ENCODE results near the gene TCP11L1.
A peak's percentile ranks its signal among the peaks of the same experiment; 100 is the strongest.

The TCP11L1 gene

GRCh38 chr11:33059331-33060007, 20.1 kb downstream of the TCP11L1 start:
- Mint-ChIP-seq H3K4me1 (peaks cover 24% of the 10 kb centered on the region), H3K9me3 (no peaks in the 10 kb centered on the region), H3K27me3 (ENCODE audit: low read depth, poor library complexity) (peaks cover 2% of the 10 kb centered on the region), H3K27ac (no peak overlapping the region), H3K4me3 (no peak overlapping the region), H3K36me3 (ENCODE audit: low read depth) (peaks cover 47% of the 10 kb centered on the region)
- DNase-seq, result no peak
- TF ChIP-seq CTCF (IDR thresholded peaks at IDR 0.05), result no peak

GRCh38 chr11:33060271-33060670, 20.9 kb downstream of the TCP11L1 start:
- Mint-ChIP-seq H3K4me1 (peaks cover 22% of the 10 kb centered on the region), H3K27me3 (ENCODE audit: low read depth, poor library complexity) (peaks cover 2% of the 10 kb centered on the region), H3K36me3 (ENCODE audit: low read depth) (peaks cover 42% of the 10 kb centered on the region), H3K27ac (no peak overlapping the region), H3K4me3 (no peak overlapping the region), H3K9me3 (no peaks in the 10 kb centered on the region)
- TF ChIP-seq CTCF (IDR thresholded peaks at IDR 0.05), result no peak
- no peak for DNase-seq

- peaks cover 42% of the 10 kb centered on the region for H3K36me3 Mint-ChIP-seq (ENCODE audit: low read depth)
- peaks cover 24% of the 10 kb centered on the region for H3K4me1 Mint-ChIP-seq
- no peaks in the 10 kb centered on the region for H3K9me3 Mint-ChIP-seq
- no peak for DNase-seq
- peaks cover 6% of the 10 kb centered on the region for H3K27me3 Mint-ChIP-seq (ENCODE audit: low read depth, poor library complexity)
- no peak for TF ChIP-seq CTCF (IDR thresholded peaks at IDR 0.05)
- no peak overlapping the region for H3K4me3 Mint-ChIP-seq
- no peak overlapping the region for H3K27ac Mint-ChIP-seq
Measured at GRCh38 chr11:33062137-33062536, 22.8 kb downstream of the TCP11L1 start.

GRCh38 chr11:33063326-33063881, 24.0 kb downstream of the TCP11L1 start:
- DNase-seq, result no peak
- peaks cover 24% of the 10 kb centered on the region for H3K4me1 Mint-ChIP-seq
- no peak overlapping the region for H3K27ac Mint-ChIP-seq
- H3K4me3 Mint-ChIP-seq, result no peak overlapping the region
- no peak for TF ChIP-seq CTCF (IDR thresholded peaks at IDR 0.05)
- H3K9me3 Mint-ChIP-seq, result no peaks in the 10 kb centered on the region
- peaks cover 6% of the 10 kb centered on the region for H3K27me3 Mint-ChIP-seq (ENCODE audit: low read depth, poor library complexity)
- peaks cover 36% of the 10 kb centered on the region for H3K36me3 Mint-ChIP-seq (ENCODE audit: low read depth)

- H3K27ac Mint-ChIP-seq, result peak overlapping the region; percentile 95
- peaks cover 24% of the 10 kb centered on the region for H3K4me1 Mint-ChIP-seq
- H3K27me3 Mint-ChIP-seq (ENCODE audit: low read depth, poor library complexity), result peaks cover 6% of the 10 kb centered on the region
- no peak for DNase-seq
- no peak overlapping the region for H3K4me3 Mint-ChIP-seq
- TF ChIP-seq CTCF (IDR thresholded peaks at IDR 0.05), result no peak
- H3K36me3 Mint-ChIP-seq (ENCODE audit: low read depth), result peaks cover 39% of the 10 kb centered on the region
- no peaks in the 10 kb centered on the region for H3K9me3 Mint-ChIP-seq
Measured at GRCh38 chr11:33064033-33064825, 24.9 kb downstream of the TCP11L1 start.
